Measurements from ENCODE around the gene THSD8.

The THSD8 gene

GRCh38 chr19:12801466-12802266, at the start of gene THSD8, which contains the start of gene PRDX2:
THSD8 (plus strand) TSS chr19:12802069; CDS start chr19:12802072, 3 bp downstream.
PRDX2 (minus strand) TSS chr19:12801800; CDS start chr19:12801261, 539 bp downstream.
- in situ Hi-C loops (cut with MboI; ENCODE audit: low sequenced_read_pairs), result no loop called here

- in situ Hi-C loops (cut with MboI; ENCODE audit: low sequenced_read_pairs), result no loop called here
These were observed 47.2 kb upstream of the THSD8 start for GRCh38 chr19:12754465-12755196.

- in situ Hi-C loops (cut with MboI; ENCODE audit: low sequenced_read_pairs), result no loop called here
These were observed 45.6 kb upstream of the THSD8 start for GRCh38 chr19:12756150-12756883.

GRCh38 chr19:12757544-12758274, 44.2 kb upstream of the THSD8 start:
- in situ Hi-C loops (cut with MboI; ENCODE audit: low sequenced_read_pairs), result no loop called here

GRCh38 chr19:12759686-12760085, 42.2 kb upstream of the THSD8 start:
- in situ Hi-C loops (cut with MboI; ENCODE audit: low sequenced_read_pairs), result loop anchor here (5.0 to 10.0 kb wide), 2 partner anchors 38 to 85 kb away; no protein-coding TSS in a partner anchor

- in situ Hi-C loops (cut with MboI; ENCODE audit: low sequenced_read_pairs), result loop anchor here (5.0 to 10.0 kb wide), 2 partner anchors 34 to 82 kb away; no protein-coding TSS in a partner anchor
These were observed 38.8 kb upstream of the THSD8 start for GRCh38 chr19:12763100-12763499.

GRCh38 chr19:12764698-12765097, 37.2 kb upstream of the THSD8 start:
- in situ Hi-C loops (cut with MboI; ENCODE audit: low sequenced_read_pairs), result loop anchor here (5.0 to 10.0 kb wide), 2 partner anchors 33 to 80 kb away; no protein-coding TSS in a partner anchor

- in situ Hi-C loops (cut with MboI; ENCODE audit: low sequenced_read_pairs), result loop anchor here (10.0 kb wide), 1 partner anchor 79 kb away; no protein-coding TSS in a partner anchor
These were observed 35.8 kb upstream of the THSD8 start for GRCh38 chr19:12766051-12766521.

- in situ Hi-C loops (cut with MboI; ENCODE audit: low sequenced_read_pairs), result loop anchor here (10.0 kb wide), 1 partner anchor 78 kb away; no protein-coding TSS in a partner anchor
These were observed 34.7 kb upstream of the THSD8 start for GRCh38 chr19:12767150-12767549.

- in situ Hi-C loops (cut with MboI; ENCODE audit: low sequenced_read_pairs), result loop anchor here (10.0 kb wide), 1 partner anchor 77 kb away; no protein-coding TSS in a partner anchor
These were observed 34.2 kb upstream of the THSD8 start for GRCh38 chr19:12767666-12768065.

GRCh38 chr19:12769689-12770088, 32.2 kb upstream of the THSD8 start:
- in situ Hi-C loops (cut with MboI; ENCODE audit: low sequenced_read_pairs), result loop anchor here (10.0 kb wide), 1 partner anchor 75 kb away; no protein-coding TSS in a partner anchor

GRCh38 chr19:12770922-12771321, 30.9 kb upstream of the THSD8 start:
- in situ Hi-C loops (cut with MboI; ENCODE audit: low sequenced_read_pairs), result no loop called here

GRCh38 chr19:12772323-12772722, 29.5 kb upstream of the THSD8 start:
- in situ Hi-C loops (cut with MboI; ENCODE audit: low sequenced_read_pairs), result no loop called here

GRCh38 chr19:12773571-12773970, 28.3 kb upstream of the THSD8 start:
- in situ Hi-C loops (cut with MboI; ENCODE audit: low sequenced_read_pairs), result no loop called here

- in situ Hi-C loops (cut with MboI; ENCODE audit: low sequenced_read_pairs), result no loop called here
These were observed 27.0 kb upstream of the THSD8 start, which contains the start of gene HOOK2 for GRCh38 chr19:12774588-12775555. HOOK2 (minus strand) TSS chr19:12775552; CDS start chr19:12775449, 103 bp downstream.

- in situ Hi-C loops (cut with MboI; ENCODE audit: low sequenced_read_pairs), result no loop called here
These were observed 24.5 kb upstream of the THSD8 start for GRCh38 chr19:12777217-12778016.

- in situ Hi-C loops (cut with MboI; ENCODE audit: low sequenced_read_pairs), result no loop called here
These were observed 23.6 kb upstream of the THSD8 start for GRCh38 chr19:12778017-12778904.
